IPS-NIHi7 (cell line): ENCODE results near the gene RTN4.

ENCODE experiments used
- DNase-seq: peaks from one replicate; pipeline ENCODE4 v3.0.0; 2012; ENCODE audit warnings: mixed read lengths; ENCODE audit errors: extremely low spot score

The RTN4 gene

DNA sequence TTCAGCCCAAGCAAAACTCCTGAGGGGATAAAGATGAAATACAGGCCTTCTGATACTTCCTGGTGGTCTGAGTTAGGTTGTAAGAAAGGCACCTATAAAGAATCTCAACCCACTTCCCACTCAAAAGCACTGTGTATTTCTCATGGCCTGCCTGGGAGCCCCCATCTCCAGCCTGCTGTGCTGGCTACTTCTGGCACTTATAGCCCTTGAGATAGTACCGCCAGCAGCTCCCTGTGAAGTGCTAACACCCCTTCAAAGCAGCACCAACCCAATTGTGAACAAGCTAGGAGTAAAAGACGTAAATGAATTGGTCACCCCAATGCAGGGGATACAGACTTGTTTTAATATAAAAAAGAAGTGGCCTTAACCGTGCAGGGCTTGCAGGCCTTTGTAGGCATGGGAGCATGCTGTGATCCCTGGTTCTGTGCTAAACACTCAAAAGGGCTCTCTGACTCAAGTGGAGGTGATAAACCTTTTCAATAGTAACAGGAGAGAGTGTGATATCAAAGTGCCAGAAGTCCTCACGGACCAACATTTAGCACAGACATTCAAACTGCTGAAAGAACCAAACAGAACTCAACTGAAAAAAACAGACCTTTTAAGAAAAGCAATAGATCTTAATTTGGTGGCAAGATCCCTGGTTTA is 80.8 kb downstream of the RTN4 start:
- DNase-seq: no peak

DNA sequence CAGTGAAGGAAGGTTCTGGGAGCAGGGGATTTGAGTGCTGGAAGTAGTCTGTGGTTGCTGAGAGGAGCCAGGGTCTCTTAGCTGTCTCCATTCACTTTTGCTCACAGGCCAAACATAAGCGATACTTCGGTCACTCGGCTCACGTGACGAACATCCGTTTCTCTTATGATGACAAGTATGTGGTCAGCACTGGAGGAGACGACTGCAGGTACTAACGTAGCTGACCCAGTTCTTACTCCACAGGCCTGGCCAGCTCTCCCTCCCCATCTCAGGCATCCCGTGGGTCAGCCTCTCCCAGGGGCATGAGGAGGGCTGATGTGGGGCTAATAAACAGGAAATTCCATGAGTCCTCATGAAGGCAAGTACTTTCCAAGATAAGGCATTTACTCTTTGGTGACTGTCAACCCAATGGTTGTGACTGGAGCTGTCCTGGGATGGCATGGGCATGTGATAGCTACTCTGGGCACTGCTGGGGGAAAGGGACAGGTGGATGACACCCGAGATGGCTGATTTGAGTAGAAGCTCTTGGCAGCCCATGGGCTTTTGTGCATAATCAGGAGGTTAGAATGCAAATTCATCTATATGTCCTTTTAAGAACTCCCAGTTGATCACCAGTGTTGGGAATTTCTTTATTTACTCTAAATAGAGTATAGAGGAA is 81.6 kb downstream of the RTN4 start:
- no peak for DNase-seq

DNA sequence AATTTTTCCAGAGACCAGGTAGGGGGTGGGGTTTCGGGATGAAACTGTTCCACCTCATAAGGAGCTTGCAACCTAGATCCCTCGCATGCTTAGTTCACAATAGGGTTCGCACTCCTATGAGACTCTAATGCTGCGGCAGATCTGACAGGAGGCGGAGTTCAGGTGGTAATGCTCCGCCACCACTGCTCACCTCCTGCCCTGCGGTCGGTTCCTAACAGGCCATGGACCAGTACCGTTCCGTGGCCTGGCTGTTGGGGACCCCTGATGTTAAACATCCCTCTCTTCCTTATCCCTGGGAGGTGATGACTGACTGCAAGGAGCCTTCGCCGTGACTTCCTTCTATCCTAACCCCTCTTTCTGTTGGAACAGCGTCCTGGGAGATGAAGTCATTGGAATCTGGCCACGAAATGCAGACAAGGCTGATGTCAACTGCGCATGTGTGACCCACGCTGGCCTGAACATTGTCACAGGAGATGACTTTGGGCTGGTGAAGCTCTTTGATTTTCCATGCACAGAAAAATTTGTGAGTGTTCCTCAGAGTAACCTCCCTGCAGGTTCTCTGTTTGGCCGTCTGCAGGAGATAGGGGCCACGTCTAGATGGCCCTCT is 82.4 kb downstream of the RTN4 start:
- DNase-seq: no peak

DNA sequence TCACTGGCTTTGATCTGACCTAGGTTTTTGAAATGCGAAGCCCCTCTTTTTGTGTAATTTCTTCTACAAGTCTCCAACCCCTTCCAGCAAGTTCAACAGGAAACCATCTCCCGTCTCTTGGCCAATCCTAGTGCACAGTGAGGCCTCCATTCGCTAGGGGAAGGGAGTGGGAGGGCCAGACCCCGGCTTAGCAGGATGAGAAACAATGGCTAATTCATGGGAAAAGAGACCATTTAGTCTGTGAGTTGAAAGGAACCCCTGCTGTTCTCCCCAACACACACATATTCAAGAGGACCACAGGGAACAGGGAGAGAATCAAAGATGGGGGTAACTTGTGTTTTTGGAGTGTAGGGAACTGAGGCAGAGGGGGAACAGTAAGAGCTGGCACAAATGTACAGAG is 83.0 kb downstream of the RTN4 start:
- peak; percentile 41 for DNase-seq

DNA sequence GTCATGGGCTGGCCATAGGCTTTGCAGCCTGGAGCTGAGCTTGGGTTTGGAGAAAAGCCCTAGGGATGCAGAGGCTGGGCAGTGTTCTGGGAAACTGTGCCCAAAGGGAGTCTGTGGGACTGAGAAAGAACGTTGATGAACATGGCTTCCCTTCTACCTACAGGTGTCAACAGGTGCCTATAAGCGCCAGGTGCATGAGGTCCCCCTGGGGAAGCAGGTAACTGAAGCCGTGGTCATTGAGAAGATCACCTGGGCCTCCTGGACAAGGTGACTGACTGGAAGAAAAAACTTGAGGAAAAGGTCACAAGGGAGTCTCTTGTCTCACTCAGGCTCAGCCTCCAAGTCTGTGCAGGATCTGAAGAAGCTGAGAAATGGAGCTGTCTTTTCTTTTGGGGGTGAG is 83.4 kb downstream of the RTN4 start:
- DNase-seq: no peak

DNA sequence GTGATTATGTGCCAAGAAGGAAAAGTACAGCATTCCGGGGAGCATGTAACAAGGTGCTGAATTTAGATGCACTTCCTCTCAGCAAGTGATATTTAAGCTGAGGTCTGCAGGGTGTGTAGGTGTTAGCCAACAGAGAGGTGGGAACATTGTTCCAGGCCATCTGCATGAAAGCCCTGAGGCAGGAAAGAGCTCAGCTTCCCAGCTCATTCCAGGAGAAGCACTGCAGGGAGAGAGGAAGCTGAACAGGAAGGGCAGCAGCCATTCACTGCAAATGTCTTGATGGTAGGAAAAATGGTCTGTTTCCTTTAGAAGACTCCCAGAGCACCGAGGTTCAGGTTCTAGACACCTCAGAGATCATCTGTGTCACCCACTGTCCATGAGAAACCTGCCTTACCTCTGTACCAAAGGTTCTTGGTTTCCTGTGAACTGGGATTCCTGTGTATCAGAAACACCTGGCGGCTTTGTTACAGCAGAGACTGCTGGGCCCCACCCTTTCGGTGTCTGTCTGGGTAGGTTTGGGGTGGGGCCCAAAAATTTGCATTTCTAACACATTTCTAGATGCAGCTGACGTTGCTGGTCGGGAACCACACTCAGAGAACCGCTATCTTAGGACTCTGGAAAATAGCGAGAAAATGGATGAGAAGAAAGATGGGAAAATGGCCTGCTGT is 84.0 kb downstream of the RTN4 start:
- DNase-seq: no peak

DNA sequence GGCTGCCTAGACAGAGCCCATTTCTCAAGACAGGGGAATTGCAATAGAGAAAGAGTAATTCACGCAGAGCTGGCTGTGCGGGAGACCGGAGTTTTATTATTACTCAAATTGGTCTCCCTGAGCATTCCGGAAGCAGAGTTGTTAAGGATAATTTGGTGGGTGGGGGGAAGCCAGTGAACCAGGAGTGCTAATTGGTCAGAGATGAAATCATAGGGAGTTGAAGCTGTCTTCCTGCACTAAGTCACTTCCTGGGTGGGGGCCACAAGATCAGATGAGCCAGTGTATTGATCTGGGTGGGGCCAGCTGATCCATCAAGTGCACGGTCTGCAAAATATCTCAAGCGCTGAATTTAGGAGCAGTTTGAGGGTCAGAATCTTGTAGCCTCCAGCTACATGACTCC is 84.8 kb downstream of the RTN4 start:
- DNase-seq: no peak

DNA sequence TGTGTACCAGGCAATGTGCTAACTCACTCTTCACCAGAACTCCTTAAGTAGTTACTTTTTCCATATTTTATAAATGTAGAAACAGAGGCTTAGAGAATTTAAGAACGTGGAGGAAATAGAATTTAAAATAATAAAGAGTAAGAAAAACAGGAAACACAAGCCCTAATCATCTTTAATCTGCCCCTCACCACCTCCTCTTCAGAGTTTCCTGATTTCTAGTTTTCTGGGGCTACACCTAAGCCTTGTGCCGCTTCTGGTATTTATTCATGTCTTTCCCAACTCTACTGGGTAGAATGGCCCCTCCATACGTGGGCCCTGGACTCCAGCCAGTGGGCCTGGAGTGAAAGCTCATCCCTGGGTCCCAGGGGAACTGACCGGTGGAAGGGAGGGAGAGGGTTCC is 85.4 kb downstream of the RTN4 start:
- DNase-seq: no peak

DNA sequence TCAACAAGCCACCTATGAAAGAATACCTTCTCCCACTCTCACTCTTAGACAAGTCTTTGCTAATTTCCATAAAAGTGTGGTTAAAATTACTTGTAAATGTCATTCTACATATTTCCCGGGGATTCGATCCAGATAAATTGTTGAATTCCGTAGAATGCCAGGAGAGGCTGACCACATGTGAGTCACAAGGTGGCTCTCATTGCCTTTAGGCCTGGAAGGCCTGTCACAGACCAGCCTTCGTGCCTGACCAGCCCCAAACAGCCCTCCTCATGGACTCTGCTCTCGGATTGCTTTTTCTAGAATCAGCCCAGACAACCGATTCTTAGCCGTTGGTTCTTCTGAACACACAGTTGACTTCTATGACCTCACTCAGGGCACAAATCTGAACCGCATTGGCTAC is 86.0 kb downstream of the RTN4 start:
- no peak for DNase-seq

DNA sequence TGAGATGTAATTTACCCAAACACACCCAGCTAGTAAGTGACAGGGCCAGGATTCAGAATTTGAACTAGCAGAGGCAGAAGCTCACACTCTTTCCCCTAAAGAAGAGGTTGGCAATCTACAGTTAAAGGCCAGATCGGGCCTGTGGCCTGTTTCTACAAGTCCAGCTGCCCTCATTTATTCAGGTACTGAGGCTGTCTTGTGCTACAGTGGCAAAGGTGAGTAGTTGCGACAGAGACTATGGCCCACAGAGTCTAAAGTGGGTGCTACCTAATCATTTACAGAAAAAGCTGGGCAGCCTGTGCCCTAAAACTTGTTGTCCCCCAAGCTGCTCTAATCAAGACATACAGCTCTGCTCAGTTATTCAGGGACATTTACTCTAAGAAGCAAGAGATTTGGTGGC is 86.8 kb downstream of the RTN4 start:
- no peak for DNase-seq

DNA sequence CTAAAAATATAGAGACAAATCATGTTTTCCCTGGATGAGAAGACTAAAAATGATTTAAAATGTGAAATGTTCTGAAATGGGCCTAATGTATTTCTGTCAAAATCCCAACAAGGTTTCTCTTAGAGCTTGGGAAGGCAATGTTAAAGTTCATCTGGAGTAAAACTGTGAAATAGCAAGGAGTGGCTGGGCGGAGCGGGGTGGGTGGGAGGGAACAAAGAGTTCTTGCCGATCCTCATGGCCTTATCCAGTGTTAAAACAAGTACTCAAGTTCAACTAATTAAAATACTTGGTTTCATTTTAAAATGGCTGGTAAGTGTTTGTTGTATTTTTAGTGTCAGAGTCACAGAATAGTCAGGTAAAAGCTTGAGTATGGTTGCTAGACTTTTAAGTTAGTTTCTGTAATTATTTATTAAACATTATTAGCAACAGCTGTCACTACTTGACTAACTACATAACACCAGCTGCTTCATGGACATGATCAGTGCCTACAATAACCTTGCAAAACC is 87.3 kb downstream of the RTN4 start:
- DNase-seq: no peak

DNA sequence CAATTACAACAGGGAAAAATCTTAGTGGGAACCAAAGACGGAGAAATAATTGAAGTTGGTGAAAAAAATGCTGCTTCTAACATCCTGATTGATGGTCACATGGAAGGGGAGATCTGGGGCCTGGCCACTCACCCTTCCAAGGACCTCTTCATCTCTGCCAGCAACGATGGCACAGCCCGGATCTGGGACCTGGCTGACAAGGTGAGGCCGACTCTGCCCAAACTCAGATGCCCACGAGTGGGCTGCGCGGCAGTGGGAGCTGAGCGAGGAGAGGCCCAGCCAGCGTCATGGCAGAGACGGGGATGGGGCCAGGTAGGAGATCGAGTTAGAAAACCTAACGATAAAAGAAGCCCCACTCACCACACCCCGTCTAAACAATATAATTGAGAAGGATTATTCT is 87.7 kb downstream of the RTN4 start:
- no peak for DNase-seq

DNA sequence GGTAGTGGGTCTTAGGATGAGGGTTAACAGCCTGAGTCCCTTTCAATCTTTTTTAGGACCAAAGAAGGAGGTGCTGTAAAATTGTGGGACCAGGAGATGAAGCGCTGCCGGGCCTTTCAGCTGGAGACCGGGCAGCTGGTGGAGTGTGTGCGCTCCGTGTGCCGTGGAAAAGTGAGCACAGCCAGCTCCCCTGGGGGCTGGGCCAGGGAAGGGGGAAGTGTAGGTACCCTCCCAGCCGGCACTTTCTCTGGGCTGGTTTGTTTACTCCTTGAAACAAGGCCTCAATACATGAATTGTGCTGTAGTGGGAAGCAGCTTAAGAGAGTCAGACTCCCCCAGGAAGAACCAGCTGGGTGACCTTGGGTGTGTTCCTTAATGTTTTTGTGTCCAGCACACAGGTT is 90.1 kb downstream of the RTN4 start:
- no peak for DNase-seq

DNA sequence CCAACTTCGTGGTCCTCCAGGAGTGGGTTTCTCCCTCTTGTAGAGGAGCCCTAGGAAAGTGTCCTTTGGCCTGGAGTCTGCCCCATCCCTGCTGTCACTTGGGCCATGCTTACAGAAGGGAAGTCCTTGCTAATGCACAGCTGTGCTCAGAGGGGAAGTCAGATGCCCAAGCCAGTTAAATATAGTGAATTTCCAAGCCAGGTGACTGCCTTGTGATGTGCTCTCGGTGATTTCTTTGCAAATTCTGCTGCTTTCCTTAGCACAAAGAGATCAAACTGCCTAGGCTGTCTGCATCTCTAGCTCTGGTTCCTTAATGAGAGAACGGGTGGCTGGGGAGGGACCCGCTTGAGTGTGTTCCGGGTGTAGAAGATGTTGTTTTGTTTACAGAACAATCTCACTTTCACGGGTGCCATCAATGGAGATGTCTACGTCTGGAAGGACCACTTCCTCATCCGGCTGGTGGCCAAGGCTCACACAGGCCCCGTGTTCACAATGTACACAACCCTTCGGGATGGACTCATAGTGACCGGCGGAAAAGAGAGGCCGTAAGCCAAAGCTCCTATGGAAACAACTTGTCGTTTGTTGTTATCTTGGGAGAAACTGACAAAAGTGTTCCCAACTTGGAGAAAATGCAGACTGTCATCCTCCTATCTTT is 91.4 kb downstream of the RTN4 start:
- DNase-seq: no peak

DNA sequence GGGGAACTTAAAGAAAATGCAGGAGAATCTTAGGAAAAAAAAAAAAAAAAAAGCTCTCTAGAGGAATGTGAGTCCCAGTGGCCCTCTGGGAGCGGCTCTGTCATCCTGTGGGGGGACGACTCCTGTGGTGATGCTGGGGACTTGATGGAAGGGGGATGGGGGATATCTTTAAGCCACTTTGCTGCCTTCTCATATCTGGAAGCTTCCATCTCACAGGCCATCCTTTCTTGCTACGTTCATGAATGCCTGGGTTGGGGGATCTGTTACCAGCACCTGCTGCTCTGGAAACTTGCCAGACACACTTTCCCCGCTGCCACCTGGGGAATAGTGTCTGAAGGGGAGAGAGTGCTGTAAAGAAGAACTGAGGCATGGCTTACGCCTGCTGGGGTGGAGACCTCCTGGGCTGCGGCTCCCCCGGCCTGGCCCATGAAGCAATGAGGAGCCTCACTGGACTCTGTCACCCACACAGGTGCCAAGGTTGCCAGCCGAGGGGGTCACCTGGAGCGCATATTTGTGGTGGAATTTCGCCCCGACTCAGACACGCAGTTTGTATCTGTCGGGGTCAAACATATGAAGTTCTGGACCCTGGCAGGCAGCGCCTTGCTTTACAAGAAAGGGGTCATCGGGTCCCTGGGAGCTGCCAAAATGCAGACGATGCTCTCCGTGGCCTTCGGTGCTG is 92.8 kb downstream of the RTN4 start:
- DNase-seq: peak; percentile 46

DNA sequence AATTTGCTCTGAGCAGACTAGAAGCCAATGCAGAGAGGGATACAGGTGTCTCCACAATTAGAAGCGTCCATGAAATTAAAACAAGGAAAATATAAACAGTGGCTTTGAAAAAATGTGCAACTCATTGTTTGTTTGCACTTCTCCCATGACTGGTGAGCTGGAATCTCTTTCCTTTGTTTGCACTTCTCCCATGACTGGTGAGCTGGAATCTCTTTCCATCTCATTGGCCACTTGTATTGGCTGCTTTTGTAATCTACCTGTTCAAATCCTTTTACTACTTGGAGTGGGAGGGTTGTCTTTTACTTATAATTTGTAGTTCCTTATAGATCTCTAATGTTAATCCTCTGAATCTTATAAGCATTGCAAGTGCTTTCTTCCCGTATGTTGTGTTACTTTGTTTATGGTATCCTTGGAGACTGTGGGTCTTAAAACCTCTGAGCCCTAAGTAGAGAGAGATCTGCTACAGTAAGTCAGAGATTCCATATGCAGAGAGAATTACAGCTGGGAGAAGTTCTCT is 94.1 kb downstream of the RTN4 start:
- no peak for DNase-seq

DNA sequence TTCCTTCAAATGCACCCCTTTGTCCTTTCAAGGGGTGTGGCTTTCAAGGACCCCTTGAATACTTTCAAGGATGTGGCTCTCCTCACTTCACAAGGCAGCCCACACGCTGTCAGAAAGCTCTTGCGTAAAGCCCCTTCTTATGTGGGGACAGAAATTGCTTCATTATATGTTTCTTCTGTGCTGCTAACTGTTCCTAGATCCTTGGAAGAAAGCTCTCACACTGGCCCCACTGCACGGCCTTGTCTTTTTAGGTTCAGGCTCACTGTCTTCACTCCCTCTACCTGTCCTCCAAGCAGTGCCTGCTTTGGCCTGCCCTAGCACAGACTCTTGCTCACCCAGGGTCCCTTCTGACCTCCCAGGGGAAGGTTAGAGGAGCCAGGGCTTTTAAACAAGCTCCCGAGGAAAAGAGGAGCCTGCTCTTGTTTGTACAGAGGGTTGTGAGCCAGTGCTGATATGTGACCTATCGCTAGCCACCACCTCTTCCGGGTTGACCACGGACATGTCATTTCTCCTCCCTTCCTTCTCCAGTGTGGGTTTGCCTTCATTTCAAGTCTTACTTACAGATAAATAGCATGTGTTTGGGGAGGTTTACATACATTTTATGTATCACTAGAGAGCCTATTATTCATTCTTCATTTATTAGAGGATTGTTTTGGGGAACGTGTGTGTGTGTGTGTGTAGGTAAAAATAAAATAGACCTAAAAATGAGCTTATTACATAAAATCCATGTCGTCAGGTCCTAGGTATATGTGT is 94.7 kb downstream of the RTN4 start:
- DNase-seq: no peak

DNA sequence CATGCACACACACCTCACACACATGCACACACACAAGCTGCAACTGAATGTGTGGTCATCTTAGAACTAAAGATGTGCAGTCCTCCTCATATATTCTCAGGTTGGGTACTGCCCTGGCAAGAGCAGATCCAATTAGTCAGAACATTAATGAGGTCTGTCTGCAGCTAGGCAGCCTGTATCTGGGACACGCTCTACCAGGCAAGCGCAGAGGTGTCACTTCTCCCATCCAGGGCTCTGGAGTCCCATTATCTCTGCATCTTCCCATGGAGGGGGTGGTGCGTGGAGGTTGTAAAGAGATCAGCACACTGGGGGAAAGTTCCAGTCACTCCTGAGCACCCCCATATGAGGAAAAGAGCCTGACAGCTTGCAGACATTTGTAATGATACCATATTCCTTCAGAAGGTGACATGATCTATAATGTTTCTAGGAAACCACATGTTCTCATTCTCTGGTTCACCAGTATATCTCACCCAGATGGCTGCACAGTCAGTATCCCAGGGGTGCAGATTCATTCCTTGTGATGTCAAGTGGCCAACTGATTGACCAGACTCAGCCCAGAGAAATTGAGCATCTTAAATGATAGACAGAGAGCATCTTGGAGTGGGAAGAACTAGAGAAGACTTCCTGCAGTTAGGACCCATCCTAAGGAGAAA is 95.4 kb downstream of the RTN4 start:
- DNase-seq: no peak

DNA sequence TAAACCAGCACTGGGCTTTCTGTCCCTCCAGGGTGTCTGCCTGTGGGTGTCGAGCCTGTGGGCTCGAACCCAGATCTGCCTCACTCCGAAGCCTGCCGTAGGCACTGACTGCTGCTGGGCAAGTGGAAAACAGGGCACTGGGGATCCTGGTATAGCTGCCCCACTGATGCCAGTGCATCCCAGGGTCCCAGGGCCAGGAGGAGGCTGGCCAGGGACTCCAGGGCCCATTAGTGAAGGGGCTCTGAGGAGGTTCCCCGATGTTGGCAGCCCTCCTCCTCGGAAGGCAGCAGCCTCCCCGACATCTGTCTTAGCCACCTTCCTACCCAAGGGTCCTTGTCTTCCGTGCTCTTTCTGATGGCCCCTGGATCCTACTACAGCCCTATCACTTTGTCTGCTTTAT is 96.1 kb downstream of the RTN4 start:
- DNase-seq: no peak

DNA sequence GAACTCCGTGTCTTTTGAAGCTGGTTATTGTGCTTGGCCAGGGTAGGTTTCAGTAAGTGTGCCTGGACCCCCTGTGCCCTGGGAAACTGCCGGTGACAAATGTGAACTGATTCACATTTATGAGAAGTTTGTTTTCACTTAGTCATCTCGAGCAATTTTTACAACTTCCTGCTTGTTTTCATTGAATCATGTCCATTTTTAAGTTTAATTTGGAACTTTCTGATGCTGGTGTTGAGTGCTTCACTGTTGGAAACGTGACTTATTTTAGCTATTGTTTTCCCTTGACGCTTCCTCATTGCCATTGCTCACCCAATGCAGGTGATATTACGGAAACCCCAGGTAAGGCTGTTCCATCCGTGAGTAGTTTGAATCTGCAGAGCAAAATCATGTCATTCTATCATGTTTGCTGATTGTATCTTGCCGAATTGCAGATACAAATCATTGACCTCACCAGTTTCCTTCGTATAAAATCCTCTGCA is 97.2 kb downstream of the RTN4 start:
- no peak for DNase-seq
